IPS-15b (cell line): ENCODE data around the gene AMOTL2.

ENCODE experiments used
- H3K27me3 ChIP-seq: one replicate; pipeline ENCODE4 v1.6.1; 2013; ENCODE audit warnings: low read length; ENCODE audit not compliant: control insufficient read depth, insufficient read depth
- H3K36me3 ChIP-seq: one replicate; pipeline ENCODE4 v1.6.1; 2013; ENCODE audit warnings: low read length; ENCODE audit not compliant: control insufficient read depth, insufficient read depth
- H3K4me1 ChIP-seq: one replicate; pipeline ENCODE4 v1.6.1; 2013; ENCODE audit warnings: mild to moderate bottlenecking, low read length; ENCODE audit not compliant: control insufficient read depth, insufficient read depth
- H3K4me3 ChIP-seq: one replicate; pipeline ENCODE4 v1.5.1; 2013; ENCODE audit warnings: low read depth, low read length
- H3K9ac ChIP-seq: one replicate; pipeline ENCODE4 v1.6.1; 2013; ENCODE audit warnings: low read depth, mild to moderate bottlenecking, low read length
- H3K9me3 ChIP-seq: one replicate; pipeline ENCODE4 v1.6.1; 2013; ENCODE audit warnings: mild to moderate bottlenecking, low read length; ENCODE audit not compliant: control insufficient read depth, insufficient read depth

AMOTL2 gene

GRCh38 chr3:134325061-134325705 lies 49.1 kb downstream of the AMOTL2 start:
- H3K36me3 ChIP-seq: no peaks in the 10 kb centered on the region
- no peaks in the 10 kb centered on the region for H3K9me3 ChIP-seq
- H3K4me1 ChIP-seq: peaks cover 5% of the 10 kb centered on the region
- peaks cover 2% of the 10 kb centered on the region for H3K27me3 ChIP-seq
- H3K4me3 ChIP-seq: no peak overlapping the region
- no peak overlapping the region for H3K9ac ChIP-seq

GRCh38 chr3:134323966-134324962 lies 50.0 kb downstream of the AMOTL2 start:
- no peaks in the 10 kb centered on the region for H3K9me3 ChIP-seq
- H3K27me3 ChIP-seq: peaks cover 2% of the 10 kb centered on the region
- H3K36me3 ChIP-seq: no peaks in the 10 kb centered on the region
- peaks cover 5% of the 10 kb centered on the region for H3K4me1 ChIP-seq
- H3K4me3 ChIP-seq: no peak overlapping the region
- no peak overlapping the region for H3K9ac ChIP-seq

GRCh38 chr3:134322286-134322685 lies 52.0 kb downstream of the AMOTL2 start:
- peaks cover 2% of the 10 kb centered on the region for H3K27me3 ChIP-seq
- peaks cover 4% of the 10 kb centered on the region for H3K4me1 ChIP-seq
- no peaks in the 10 kb centered on the region for H3K9me3 ChIP-seq
- no peak overlapping the region for H3K9ac ChIP-seq
- no peak overlapping the region for H3K4me3 ChIP-seq
- no peaks in the 10 kb centered on the region for H3K36me3 ChIP-seq

- Histone ChIP-seq H3K9me3 (no peaks in the 10 kb centered on the region), H3K9ac (no peak overlapping the region), H3K4me1 (no peaks in the 10 kb centered on the region), H3K27me3 (peaks cover 5% of the 10 kb centered on the region), H3K4me3 (no peak overlapping the region), H3K36me3 (no peaks in the 10 kb centered on the region)
Observed at GRCh38 chr3:134320749-134321148, 53.5 kb downstream of the AMOTL2 start.

- H3K9me3 ChIP-seq: no peaks in the 10 kb centered on the region
- H3K9ac ChIP-seq: no peak overlapping the region
- H3K27me3 ChIP-seq: peaks cover 8% of the 10 kb centered on the region
- peaks cover 5% of the 10 kb centered on the region for H3K4me1 ChIP-seq
- no peak overlapping the region for H3K4me3 ChIP-seq
- H3K36me3 ChIP-seq: no peaks in the 10 kb centered on the region
Observed at GRCh38 chr3:134319931-134320330, 54.3 kb downstream of the AMOTL2 start.

GRCh38 chr3:134318166-134318565 lies 56.1 kb downstream of the AMOTL2 start:
- peaks cover 11% of the 10 kb centered on the region for H3K4me1 ChIP-seq
- no peak overlapping the region for H3K4me3 ChIP-seq
- no peaks in the 10 kb centered on the region for H3K9me3 ChIP-seq
- H3K27me3 ChIP-seq: peaks cover 21% of the 10 kb centered on the region
- H3K36me3 ChIP-seq: no peaks in the 10 kb centered on the region
- H3K9ac ChIP-seq: no peak overlapping the region

GRCh38 chr3:134317106-134317947 lies 56.9 kb downstream of the AMOTL2 start:
- Histone ChIP-seq H3K4me3 (no peak overlapping the region), H3K4me1 (peaks cover 11% of the 10 kb centered on the region), H3K9me3 (no peaks in the 10 kb centered on the region), H3K9ac (no peak overlapping the region), H3K27me3 (peaks cover 27% of the 10 kb centered on the region), H3K36me3 (no peaks in the 10 kb centered on the region)

GRCh38 chr3:134315286-134316106 lies 58.8 kb downstream of the AMOTL2 start:
- H3K4me1 ChIP-seq: peaks cover 11% of the 10 kb centered on the region
- H3K36me3 ChIP-seq: no peaks in the 10 kb centered on the region
- no peak overlapping the region for H3K4me3 ChIP-seq
- H3K9me3 ChIP-seq: no peaks in the 10 kb centered on the region
- no peak overlapping the region for H3K9ac ChIP-seq
- H3K27me3 ChIP-seq: peaks cover 45% of the 10 kb centered on the region

GRCh38 chr3:134314588-134315285 lies 59.5 kb downstream of the AMOTL2 start:
- Histone ChIP-seq H3K4me1 (peaks cover 11% of the 10 kb centered on the region), H3K27me3 (peaks cover 47% of the 10 kb centered on the region), H3K9ac (no peak overlapping the region), H3K4me3 (no peak overlapping the region), H3K9me3 (no peaks in the 10 kb centered on the region), H3K36me3 (no peaks in the 10 kb centered on the region)

GRCh38 chr3:134313847-134314587 lies 60.2 kb downstream of the AMOTL2 start:
- no peaks in the 10 kb centered on the region for H3K9me3 ChIP-seq
- peaks cover 11% of the 10 kb centered on the region for H3K4me1 ChIP-seq
- H3K36me3 ChIP-seq: no peaks in the 10 kb centered on the region
- H3K9ac ChIP-seq: no peak overlapping the region
- H3K27me3 ChIP-seq: peaks cover 47% of the 10 kb centered on the region
- peak overlapping the region; percentile 53 for H3K4me3 ChIP-seq
